HepG2 (cell line): ENCODE measurements around the gene TAF9B. TPM values are rescaled to one million over a fixed set of nuclear protein-coding genes. Genes with fewer than 3 reads are reported as not detected.

Source experiments
- AGO2 ChIP-seq: fragments of 200-400 bp; formaldehyde crosslinking; optimal IDR thresholded peaks from 2 replicates; pipeline ENCODE3; 2017; ENCODE audit warnings: mild to moderate bottlenecking, low read depth, low read length, moderate library complexity
- EEA1 ChIP-seq: sonication (generic); formaldehyde crosslinking; IDR thresholded peaks from 2 replicates; pipeline ENCODE4 v1.5.1; 2020; ENCODE audit warnings: mild to moderate bottlenecking, missing genetic modification reagents, borderline replicate concordance
- FOXA1 ChIP-seq, 2 experiments: fragments of 450-650 bp in 1 of 2; sonication (generic) in 1 of 2; formaldehyde crosslinking in 1 of 2; IDR thresholded peaks; 2 replicates each; pipeline versions ENCODE4 v1.4.0 to v1.6.1; 2016 to 2020; ENCODE audit warnings: missing genetic modification reagents in 1 of 2
- GFI1 ChIP-seq: sonication (generic); formaldehyde crosslinking; IDR thresholded peaks from 2 replicates; pipeline ENCODE4 v1.5.0; 2020; ENCODE audit warnings: missing genetic modification reagents, mild to moderate bottlenecking, borderline replicate concordance
- IRX3 ChIP-seq: sonication (generic); formaldehyde crosslinking; IDR thresholded peaks from 2 replicates; pipeline ENCODE4 v1.8.1; 2023; ENCODE audit warnings: mild to moderate bottlenecking, low read depth, missing genetic modification reagents, borderline replicate concordance
- MIER2 ChIP-seq: IDR thresholded peaks from 2 replicates; pipeline ENCODE4 v1.6.1; 2016; ENCODE audit warnings: missing biosample characterization, missing genetic modification reagents
- NFIB ChIP-seq: sonication (generic); formaldehyde crosslinking; IDR thresholded peaks from 2 replicates; pipeline ENCODE4 v1.9.0; 2021; ENCODE audit warnings: missing genetic modification reagents, mild to moderate bottlenecking, borderline replicate concordance
- PHF8 ChIP-seq: sonication (generic); formaldehyde crosslinking; IDR thresholded peaks from 2 replicates; pipeline ENCODE4 v1.5.0; 2020; ENCODE audit warnings: missing genetic modification reagents
- RAD21 ChIP-seq: fragments of 450-650 bp; formaldehyde crosslinking; IDR thresholded peaks from 2 replicates; pipeline ENCODE4 v1.5.0; 2020; ENCODE audit warnings: mild to moderate bottlenecking
- RBAK ChIP-seq: sonication (generic); formaldehyde crosslinking; IDR thresholded peaks from 2 replicates; pipeline ENCODE4 v1.5.1; 2020; ENCODE audit warnings: mild to moderate bottlenecking, missing genetic modification reagents
- TBX2 ChIP-seq: sonication (generic); formaldehyde crosslinking; IDR thresholded peaks from 2 replicates; pipeline ENCODE4 v1.5.0; 2020; ENCODE audit warnings: missing genetic modification reagents, mild to moderate bottlenecking, borderline replicate concordance
- ZNF138 ChIP-seq: sonication (generic); formaldehyde crosslinking; IDR thresholded peaks from 2 replicates; pipeline ENCODE4 v1.5.0; 2020; ENCODE audit warnings: mild to moderate bottlenecking, low read depth, missing genetic modification reagents
- ZNF3 ChIP-seq: IDR thresholded peaks from 2 replicates; pipeline ENCODE4 v1.7.0; 2017; ENCODE audit warnings: inconsistent platforms
- polyA plus RNA-seq, 8 experiments: library from polyadenylated mRNA; depleted of rRNA in 3 of 8; stranded (reverse) in 7 of 8; unstranded in 1 of 8; fragments of >200 nt; fragmentation: Illumina TruSeq in 4 of 8; extraction: Trizol in 4 of 8; gene quantifications; 2 replicates each; pipeline versions ENCODE4 v1.2.1 to v1.2.3, GENCODE V29; 2011 to 2016; ENCODE audit warnings: low read depth in 4 of 8, missing spikeins in 1 of 8, mixed read lengths in 1 of 8; ENCODE audit not compliant: insufficient read depth in 1 of 8
- total RNA-seq, 5 experiments: library from RNA; depleted of rRNA; stranded (reverse); fragments of >200 nt; fragmentation: Illumina TruSeq; extraction: Trizol; gene quantifications; 2 replicates each; pipeline ENCODE4 v1.2.3, GENCODE V29; 2016; ENCODE audit warnings: low read depth in 1 of 5
- TF ChIP-seq, protein P1 (sequence below): IDR thresholded peaks from 2 replicates; pipeline ENCODE4 v1.6.1; 2016; ENCODE audit warnings: missing biosample characterization, missing genetic modification reagents, low read depth
- TF ChIP-seq, protein P2 (sequence below): sonication (generic); formaldehyde crosslinking; IDR thresholded peaks from 2 replicates; pipeline ENCODE4 v1.4.0; 2020; ENCODE audit warnings: missing genetic modification reagents
- TF ChIP-seq, protein P3 (sequence below): sonication (generic); formaldehyde crosslinking; IDR thresholded peaks from 2 replicates; pipeline ENCODE4 v1.5.1; 2020; ENCODE audit warnings: missing genetic modification reagents, mild to moderate bottlenecking, borderline replicate concordance
- TF ChIP-seq, protein P4 (sequence below): sonication (generic); formaldehyde crosslinking; IDR thresholded peaks from 2 replicates; pipeline ENCODE4 v1.4.0; 2020; ENCODE audit warnings: missing genetic modification reagents
- TF ChIP-seq, protein P5 (sequence below): IDR thresholded peaks from 2 replicates; pipeline ENCODE4 v1.6.1; 2016; ENCODE audit warnings: low read depth
- TF ChIP-seq, protein P6 (sequence below): sonication (generic); formaldehyde crosslinking; IDR thresholded peaks from 2 replicates; pipeline ENCODE4 v1.5.1; 2020; ENCODE audit warnings: mild to moderate bottlenecking, missing genetic modification reagents, moderate library complexity

The TAF9B gene
- total and polyA plus RNA-seq, 2 of the 13 experiments (the other 11 are each of a cell fraction or from before 2014, with no cell fraction given): 10.8 to 15.2 TPM

DNA sequence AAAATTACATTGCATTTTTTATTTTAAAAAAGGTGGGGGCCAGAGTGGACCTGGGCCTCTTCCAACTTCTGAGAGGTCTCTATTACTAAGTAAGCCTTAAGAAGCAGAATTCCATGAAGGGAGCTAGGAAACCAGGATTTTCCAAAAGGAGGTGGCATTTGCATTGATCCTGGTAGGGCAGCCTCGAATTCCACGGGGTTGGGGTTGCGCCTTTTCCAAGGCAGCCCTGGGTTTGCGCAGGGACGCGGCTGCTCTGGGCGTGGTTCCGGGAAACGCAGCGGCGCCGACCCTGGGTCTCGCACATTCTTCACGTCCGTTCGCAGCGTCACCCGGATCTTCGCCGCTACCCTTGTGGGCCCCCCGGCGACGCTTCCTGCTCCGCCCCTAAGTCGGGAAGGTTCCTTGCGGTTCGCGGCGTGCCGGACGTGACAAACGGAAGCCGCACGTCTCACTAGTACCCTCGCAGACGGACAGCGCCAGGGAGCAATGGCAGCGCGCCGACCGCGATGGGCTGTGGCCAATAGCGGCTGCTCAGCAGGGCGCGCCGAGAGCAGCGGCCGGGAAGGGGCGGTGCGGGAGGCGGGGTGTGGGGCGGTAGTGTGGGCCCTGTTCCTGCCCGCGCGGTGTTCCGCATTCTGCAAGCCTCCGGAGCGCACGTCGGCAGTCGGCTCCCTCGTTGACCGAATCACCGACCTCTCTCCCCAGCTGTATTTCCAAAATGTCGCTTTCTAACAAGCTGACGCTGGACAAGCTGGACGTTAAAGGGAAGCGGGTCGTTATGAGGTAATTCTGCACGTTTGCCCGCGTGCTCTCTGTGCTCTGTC is 35.6 kb downstream of the TAF9B start, which contains the start of gene PGK1 (continued):
- TF ChIP-seq, protein P1, sequence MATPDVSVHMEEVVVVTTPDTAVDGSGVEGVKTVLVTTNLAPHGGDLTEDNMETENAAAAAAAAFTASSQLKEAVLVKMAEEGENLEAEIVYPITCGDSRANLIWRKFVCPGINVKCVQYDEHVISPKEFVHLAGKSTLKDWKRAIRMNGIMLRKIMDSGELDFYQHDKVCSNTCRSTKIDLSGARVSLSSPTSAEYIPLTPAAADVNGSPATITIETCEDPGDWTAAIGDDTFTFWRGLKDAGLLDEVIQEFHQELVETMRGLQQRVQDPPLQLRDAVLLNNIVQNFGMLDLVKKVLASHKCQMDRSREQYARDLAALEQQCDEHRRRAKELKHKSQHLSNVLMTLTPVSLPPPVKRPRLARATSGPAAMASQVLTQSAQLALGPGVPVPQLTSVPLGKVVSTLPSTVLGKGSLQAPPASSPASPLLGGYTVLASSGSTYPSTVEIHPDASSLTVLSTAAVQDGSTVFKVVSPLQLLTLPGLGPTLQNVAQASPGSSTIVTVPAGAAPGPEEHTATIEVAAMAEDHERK: peak; percentile 80
- 0 out of 2 replicates have a peak, but pooled peaks have one; percentile 31 for TF ChIP-seq IRX3 (CRISPR knock-in tag)
- TF ChIP-seq, protein P2, sequence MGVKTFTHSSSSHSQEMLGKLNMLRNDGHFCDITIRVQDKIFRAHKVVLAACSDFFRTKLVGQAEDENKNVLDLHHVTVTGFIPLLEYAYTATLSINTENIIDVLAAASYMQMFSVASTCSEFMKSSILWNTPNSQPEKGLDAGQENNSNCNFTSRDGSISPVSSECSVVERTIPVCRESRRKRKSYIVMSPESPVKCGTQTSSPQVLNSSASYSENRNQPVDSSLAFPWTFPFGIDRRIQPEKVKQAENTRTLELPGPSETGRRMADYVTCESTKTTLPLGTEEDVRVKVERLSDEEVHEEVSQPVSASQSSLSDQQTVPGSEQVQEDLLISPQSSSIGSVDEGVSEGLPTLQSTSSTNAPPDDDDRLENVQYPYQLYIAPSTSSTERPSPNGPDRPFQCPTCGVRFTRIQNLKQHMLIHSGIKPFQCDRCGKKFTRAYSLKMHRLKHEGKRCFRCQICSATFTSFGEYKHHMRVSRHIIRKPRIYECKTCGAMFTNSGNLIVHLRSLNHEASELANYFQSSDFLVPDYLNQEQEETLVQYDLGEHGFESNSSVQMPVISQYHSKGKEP (CRISPR knock-in tag): no peak
- TF ChIP-seq, protein P3, sequence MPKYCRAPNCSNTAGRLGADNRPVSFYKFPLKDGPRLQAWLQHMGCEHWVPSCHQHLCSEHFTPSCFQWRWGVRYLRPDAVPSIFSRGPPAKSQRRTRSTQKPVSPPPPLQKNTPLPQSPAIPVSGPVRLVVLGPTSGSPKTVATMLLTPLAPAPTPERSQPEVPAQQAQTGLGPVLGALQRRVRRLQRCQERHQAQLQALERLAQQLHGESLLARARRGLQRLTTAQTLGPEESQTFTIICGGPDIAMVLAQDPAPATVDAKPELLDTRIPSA: peak; percentile 21; the same call in 1 of the 2 replicates
- peak; percentile 67; the same call in 1 of the 2 replicates for TF ChIP-seq GFI1
- TF ChIP-seq EEA1 (CRISPR knock-in tag): no peak
- TF ChIP-seq RAD21 (CRISPR knock-in tag): no peak
- peak; percentile 64 for TF ChIP-seq PHF8 (CRISPR knock-in tag)
- no peak for TF ChIP-seq AGO2
- TF ChIP-seq MIER2 (CRISPR knock-in tag): no peak
- TF ChIP-seq TBX2: peak; percentile 88
- TF ChIP-seq ZNF3: 0 out of 2 replicates have a peak, but pooled peaks have one; percentile 10
- TF ChIP-seq, protein P4, sequence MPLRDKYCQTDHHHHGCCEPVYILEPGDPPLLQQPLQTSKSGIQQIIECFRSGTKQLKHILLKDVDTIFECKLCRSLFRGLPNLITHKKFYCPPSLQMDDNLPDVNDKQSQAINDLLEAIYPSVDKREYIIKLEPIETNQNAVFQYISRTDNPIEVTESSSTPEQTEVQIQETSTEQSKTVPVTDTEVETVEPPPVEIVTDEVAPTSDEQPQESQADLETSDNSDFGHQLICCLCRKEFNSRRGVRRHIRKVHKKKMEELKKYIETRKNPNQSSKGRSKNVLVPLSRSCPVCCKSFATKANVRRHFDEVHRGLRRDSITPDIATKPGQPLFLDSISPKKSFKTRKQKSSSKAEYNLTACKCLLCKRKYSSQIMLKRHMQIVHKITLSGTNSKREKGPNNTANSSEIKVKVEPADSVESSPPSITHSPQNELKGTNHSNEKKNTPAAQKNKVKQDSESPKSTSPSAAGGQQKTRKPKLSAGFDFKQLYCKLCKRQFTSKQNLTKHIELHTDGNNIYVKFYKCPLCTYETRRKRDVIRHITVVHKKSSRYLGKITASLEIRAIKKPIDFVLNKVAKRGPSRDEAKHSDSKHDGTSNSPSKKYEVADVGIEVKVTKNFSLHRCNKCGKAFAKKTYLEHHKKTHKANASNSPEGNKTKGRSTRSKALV (CRISPR knock-in tag): 0 out of 2 replicates have a peak, but pooled peaks have one; percentile 30
- TF ChIP-seq, protein P5, sequence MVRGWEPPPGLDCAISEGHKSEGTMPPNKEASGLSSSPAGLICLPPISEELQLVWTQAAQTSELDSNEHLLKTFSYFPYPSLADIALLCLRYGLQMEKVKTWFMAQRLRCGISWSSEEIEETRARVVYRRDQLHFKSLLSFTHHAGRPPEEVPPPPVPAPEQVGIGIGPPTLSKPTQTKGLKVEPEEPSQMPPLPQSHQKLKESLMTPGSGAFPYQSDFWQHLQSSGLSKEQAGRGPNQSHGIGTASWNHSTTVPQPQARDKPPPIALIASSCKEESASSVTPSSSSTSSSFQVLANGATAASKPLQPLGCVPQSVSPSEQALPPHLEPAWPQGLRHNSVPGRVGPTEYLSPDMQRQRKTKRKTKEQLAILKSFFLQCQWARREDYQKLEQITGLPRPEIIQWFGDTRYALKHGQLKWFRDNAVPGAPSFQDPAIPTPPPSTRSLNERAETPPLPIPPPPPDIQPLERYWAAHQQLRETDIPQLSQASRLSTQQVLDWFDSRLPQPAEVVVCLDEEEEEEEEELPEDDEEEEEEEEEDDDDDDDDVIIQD (CRISPR knock-in tag): peak; percentile 9; the same call in 1 of the 2 replicates
- TF ChIP-seq, protein P6, sequence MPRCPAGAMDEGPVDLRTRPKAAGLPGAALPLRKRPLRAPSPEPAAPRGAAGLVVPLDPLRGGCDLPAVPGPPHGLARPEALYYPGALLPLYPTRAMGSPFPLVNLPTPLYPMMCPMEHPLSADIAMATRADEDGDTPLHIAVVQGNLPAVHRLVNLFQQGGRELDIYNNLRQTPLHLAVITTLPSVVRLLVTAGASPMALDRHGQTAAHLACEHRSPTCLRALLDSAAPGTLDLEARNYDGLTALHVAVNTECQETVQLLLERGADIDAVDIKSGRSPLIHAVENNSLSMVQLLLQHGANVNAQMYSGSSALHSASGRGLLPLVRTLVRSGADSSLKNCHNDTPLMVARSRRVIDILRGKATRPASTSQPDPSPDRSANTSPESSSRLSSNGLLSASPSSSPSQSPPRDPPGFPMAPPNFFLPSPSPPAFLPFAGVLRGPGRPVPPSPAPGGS (CRISPR knock-in tag): 0 out of 2 replicates have a peak, but pooled peaks have one; percentile 46
- peak; percentile 62; the same call in 1 of the 2 replicates for TF ChIP-seq ZNF138 (CRISPR knock-in tag)
- TF ChIP-seq NFIB (CRISPR knock-in tag): no peak
- no peak for TF ChIP-seq FOXA1 (IDR thresholded peaks at IDR 0.05)
- no peak for TF ChIP-seq FOXA1 (CRISPR knock-in tag; IDR thresholded peaks at IDR 0.05)
- TF ChIP-seq RBAK: no peak
